ENCODE data around the gene NOL4L. TPM values are rescaled to one million over a fixed set of nuclear protein-coding genes. Genes with fewer than 3 reads are reported as not detected.

Gene NOL4L
- polyA plus RNA-seq, 4 donors: 48.4 to 67.1 (median 56.0) TPM

DNA sequence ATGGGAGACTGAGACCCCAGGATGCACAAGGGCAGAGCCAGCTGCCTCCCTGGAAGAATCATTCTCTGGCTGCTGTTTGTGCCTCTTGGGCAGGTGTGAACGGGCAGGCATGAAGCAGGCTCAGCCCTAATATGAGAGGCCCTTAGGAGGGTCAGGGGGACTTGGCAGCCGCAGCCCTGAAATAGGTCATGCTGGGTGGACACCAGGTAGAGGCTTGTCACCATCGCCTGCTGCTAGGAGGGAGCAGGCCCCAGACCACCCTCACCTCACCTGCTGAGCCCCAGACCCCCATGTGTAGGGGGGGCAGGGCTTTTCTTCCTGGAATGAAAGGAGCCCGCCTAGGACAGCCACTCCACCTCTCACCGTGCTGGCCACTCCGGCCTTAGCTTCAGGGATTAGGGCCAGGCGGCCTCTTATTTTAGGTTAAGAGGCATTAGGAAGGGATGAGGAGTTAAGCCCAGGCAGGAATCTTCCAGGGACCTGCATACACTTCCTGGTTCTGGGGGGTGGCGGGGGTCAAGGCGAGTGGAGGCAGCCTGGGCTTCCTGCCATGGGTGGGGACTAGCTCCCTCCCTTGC, 134.6 kb downstream of the NOL4L start:
- DNase-seq (ENCODE audit: low read depth in 4 of 4, low spot score in 3 of 4): no peak

GRCh38 chr20:32449890-32450401, 135.2 kb downstream of the NOL4L start:
- DNase-seq (ENCODE audit: low read depth in 4 of 4, low spot score in 3 of 4): no peak

- no peak for DNase-seq (ENCODE audit: low read depth in 4 of 4, low spot score in 3 of 4)
These were observed 135.9 kb downstream of the NOL4L start for GRCh38 chr20:32449057-32449889.

DNA sequence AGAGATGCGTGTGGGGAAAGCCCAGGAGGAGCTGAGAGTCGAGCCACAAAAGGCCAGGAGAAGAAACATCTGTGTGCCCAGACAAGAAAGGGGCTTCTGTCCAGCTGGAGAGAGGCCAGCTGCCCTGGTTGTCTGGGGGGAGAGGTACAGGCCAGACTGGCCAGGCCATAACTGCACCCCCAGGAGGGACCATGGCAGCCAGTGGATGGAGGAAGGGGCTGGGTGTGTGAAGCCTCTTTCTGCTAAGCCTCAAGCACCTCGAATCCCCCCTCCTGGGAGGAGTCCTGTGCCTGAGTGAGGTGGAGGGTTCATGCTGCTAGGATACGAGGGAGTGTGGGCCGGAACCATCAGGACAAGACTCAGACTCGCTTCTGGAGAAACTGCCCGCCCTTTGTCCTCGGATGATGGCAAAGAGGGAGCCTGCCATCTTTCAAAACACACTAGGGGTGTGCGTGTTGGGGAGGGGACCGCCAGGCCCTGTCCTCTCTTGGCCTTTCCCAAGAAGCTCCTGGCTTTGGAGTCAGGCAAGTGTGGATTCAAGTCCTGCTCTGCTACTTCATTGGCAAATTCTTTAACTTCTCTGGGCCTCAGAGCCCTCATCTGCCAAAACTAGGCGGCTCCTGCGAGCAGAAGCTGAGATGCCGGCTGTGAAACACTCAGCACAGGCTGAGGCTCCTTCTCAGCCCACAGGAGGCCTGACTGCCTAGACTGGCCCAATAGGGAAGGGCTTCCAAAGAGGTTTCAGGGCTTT, 136.7 kb downstream of the NOL4L start:
- no peak for DNase-seq (ENCODE audit: low read depth in 4 of 4, low spot score in 3 of 4)

DNA sequence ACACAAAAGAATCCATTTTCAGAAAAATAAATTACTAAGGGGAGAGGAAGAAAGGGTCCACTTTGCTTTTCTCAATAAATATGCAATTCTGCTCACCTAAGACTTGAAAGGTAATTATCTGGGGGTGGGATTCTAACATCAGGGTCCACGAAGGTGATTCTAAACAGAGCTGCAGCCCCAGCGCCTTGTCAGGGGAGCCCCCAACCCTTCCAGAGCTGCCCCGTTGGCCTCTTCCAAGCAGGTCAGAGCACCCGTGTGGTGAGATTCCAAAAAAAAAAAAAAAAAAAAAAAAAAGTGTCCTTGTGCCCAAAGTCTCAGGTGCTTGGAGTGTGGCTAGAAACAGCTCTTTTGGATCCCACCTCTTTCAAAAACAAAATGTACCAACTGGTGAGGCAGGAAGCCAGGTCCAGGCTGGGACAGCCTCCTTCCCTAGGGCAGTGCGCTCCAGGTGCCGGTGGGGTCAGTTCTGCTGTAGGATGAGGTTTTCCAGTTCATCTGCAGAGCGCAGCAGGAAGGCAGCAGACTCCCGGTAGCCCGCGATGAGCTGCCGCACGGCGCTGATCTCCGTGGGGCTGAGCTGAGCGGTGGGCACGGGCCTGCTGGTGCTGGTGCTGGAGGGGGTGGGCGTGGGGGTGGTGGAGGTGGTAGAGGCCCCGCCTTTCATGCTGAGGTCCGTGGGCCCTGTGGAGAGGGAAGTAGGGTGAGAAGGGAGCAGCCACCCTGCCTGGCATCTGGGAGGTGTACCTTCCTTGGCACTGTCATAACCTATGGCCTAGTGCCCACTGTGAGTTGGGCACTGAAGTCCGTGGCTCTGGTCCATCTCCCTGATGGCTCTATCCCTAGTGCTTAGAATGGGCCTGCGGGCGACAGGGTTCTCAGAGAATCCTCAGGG, 137.8 kb downstream of the NOL4L start:
- DNase-seq (ENCODE audit: low read depth in 4 of 4, low spot score in 3 of 4): no peak

DNA sequence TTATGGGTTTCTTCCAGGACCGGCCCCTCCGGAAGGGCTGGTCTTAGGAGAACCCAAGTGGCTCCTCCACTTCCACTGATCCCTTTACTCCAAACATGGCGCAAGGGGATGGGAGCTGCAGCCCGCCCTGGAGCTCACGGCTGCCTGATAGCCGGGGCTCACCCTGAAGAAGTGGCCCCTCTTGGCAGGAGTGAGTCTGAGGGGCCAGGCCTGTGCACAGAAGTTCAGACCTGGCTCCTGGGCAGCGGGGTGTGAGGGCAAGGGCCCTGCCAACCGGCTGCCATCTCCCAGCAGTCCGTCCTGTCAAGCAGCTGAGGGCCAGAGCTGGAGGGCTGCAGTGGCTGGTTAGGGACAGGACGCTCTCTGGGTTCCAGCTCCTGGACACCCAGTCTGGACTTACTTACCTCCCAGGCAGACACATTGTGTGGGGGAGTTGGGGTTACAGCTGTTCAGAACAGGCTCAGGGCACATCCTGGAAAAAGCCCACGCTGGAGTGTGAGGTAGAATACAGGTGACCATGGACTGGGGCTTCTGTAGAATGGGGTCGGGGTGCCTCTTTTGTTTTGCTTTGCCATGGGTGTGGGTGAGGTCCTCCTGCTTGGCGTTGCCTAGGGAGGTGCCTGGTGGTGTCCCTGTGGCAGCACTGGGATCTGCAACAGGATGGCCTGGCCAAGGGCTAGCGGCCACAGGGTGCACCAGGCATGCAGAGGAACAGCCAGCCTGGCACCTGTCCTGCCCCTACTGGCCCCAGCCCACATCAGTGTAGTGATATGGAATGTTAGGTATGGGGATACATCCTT, 138.6 kb downstream of the NOL4L start:
- no peak for DNase-seq (ENCODE audit: low read depth in 4 of 4, low spot score in 3 of 4)

DNA sequence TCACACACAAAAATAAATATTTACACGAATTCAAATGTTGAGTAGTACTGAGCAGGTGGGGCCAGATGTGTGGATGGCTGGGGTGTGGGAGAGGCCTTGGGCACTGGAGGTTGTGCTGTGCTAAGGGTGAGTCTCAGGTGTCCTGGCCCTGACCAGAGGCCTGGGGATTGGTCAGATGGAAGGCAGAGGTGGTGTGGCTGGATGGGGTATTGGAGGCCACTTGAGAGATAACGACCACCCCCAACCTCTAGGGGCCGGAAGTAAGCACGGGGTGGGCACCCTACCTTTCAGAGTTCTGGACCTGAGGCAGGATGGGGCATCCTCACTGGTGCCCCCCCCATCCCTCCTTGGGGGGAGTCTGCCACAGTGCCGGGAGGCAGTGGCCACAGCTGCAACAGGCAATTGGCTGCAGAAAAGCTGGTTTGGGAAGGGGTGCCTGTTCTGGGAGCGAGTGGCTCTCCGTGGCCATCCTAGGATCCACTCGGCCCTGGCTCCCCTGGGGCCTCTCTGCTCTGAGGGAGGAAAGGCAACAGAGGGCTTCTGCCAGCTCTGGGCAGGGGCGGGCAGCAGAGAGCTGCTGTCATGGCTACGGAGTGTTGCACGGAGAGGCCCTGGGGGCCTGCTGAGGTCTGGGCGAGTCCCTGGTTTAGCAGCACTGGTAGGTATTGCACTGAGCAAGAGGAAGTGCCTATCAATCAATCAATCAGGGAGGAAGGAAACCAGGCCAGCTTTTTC, 139.4 kb downstream of the NOL4L start:
- DNase-seq (ENCODE audit: low read depth in 4 of 4, low spot score in 3 of 4): peak in 1 of 4 donors; percentile 42

GRCh38 chr20:32444474-32445220, 140.5 kb downstream of the NOL4L start:
- DNase-seq (ENCODE audit: low read depth in 4 of 4, low spot score in 3 of 4): no peak

DNA sequence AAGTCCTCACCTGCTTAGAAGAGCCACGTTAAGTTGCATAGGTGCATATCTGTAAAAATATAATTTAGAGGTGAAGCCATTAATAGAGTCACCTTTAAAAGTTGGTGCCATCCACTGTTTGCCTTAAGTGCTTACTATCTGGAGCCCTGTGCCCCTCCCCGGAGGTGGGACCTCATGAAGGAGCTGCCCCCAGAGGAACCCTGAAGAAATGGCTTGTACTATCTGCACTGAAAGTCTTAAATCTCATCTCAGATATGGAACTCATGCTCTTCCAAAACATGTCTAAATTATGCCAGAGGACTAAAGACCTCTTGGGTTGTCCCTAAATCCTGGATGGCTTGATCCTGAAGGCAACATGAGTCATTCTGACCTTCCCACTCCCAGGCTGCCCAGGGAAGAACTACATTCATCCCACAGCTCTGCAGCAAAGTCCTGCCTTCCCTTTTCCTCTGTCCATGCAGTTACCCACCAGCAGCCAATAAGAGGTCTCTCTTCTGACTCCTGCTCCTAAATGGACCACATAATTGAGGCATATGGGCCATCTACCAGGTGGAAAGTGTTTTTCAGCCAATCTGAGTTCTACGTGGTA, 141.7 kb downstream of the NOL4L start:
- no peak for DNase-seq (ENCODE audit: low read depth in 4 of 4, low spot score in 3 of 4)

DNA sequence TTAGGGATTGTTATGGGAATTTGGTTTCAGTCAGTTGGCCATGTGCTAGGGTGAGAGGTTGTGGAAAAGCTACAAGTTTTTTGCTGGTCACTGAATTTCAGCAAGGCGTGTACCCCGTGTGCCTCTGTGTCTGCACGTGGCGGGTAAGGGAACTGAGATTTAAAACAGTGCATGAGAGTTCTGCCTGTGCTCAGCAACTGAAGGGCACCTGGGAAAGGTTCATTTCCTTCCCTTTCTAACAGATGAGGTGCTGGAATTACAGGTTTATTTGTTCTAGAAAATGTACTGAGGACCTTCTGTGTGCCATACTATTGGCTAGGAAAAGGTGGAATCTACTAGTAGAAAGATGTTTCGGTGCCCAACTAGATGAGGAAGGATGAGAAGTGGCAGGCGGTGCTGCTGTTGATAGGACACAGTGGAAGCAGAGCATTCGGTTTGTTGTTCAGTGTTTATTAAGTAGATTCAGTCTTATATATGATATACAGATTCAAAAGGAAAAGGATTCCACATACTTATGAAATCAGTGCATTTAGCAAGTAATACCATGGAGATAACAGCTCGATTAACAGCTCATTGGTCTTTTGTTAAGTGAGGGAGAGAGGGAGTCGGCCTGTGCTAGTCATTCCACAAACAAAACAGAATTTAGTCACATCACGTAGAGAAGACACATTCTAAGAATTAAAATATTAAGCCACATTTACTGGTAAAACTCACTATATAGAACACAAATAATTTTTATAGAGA, 142.3 kb downstream of the NOL4L start:
- DNase-seq (ENCODE audit: low read depth in 4 of 4, low spot score in 3 of 4): no peak

DNA sequence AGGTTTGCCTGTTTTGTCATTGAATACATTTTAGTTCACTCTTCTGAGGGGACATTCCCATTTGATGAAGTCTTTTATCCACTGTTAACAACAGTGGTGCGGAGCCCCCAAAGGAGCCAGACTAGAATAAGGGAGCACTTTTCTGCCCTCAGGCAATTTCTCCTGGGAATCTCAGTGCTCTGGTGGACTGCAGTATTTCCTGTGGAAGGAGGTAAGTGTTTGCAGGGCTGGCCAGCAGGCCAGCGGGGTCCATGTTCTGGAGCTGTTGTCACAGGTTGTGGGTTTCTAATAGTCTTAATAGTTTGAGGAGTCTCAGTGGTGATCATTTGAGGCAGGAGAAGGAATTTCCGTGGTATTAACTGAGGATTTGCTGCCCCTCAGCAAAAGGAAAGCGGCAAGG, 143.5 kb downstream of the NOL4L start:
- no peak for DNase-seq (ENCODE audit: low read depth in 4 of 4, low spot score in 3 of 4)

DNA sequence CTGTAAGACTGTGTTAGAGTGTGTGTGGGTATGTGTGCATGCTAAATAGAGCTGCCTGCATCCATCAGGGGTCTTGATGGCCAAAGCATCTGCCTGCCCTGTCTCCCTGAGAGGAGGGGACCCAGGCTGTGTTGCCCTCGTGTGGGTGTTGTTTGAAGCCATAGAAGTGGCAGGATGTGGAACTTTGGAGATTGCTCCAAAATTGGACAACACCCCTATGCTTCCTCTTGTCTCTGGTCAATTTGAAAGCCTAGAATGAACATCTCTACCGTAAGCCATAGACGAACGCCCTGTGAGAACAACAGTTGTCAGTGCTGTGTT, 144.4 kb downstream of the NOL4L start:
- DNase-seq (ENCODE audit: low read depth in 4 of 4, low spot score in 3 of 4): no peak

DNA sequence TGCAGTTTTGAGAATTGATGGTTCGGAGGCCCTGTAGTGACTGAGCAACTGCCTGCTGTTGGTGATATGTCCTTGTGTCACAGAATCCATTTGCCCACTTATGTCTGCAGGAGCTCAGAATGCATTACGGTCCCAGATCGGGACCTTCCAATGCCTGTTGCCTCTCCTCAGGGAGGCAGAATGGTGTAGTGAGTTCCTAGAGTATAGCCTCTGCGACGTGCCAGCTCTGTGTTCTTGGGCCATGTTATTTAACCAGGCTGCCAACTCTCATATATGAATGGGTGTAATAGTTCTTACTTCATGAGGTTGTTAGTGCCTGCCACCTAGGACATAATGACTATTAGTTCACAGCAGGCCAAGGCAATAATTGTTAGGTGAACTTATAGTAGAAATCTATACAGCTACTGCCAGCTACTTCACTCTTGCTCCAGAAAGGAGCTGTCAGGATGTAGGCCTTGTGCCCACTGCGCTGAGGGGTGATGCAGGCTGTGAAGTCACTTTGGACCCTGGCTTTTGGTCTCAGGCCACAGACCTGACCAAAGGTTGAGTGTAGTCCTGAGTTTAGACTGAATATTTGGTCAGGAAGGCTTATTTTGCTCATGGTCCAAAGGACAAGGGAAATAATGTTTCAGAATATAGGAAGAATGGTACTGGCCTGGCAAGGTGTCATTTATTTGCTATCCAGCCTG, 144.9 kb downstream of the NOL4L start:
- DNase-seq (ENCODE audit: low read depth in 4 of 4, low spot score in 3 of 4): no peak

GRCh38 chr20:32439132-32439829, 145.9 kb downstream of the NOL4L start:
- no peak for DNase-seq (ENCODE audit: low read depth in 4 of 4, low spot score in 3 of 4)

DNA sequence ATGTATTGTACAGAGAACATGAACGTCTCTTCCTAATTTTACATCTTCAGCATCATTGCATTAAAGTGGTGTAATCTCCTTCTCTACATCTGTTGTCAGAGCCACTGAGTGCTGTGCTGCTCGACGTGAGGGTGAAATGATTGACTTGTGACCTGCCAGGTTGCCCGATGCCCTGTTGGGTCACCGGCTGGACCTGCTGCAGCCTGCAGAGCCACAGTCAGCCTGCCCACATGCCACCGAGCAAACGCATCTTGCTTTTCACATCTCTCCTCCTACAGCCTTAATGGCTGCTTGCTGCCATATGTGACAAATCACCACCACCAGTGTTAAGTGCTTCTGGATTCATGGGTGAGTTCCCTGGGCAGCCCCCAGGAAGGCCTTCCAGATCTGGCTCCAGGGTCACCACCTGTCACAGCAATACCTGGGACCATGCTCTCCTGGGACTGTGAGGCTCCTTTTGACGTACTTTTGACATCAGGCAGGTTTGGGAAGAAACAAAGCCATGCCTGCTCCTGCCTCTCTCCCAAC, 146.7 kb downstream of the NOL4L start:
- no peak for DNase-seq (ENCODE audit: low read depth in 4 of 4, low spot score in 3 of 4)

All from left renal pelvis (tissue), 4 donors.